Smooth muscle cell (in vitro differentiated cells): ENCODE measurements around the gene TAF11L14. TPM values are rescaled to one million over a fixed set of nuclear protein-coding genes. Genes with fewer than 3 reads are reported as not detected.
"Not testable (repeated sequence)": the region's sequence is repeated elsewhere in the genome, so short reads cannot be mapped to it uniquely, and the experiment has no call there.

Experiments
- DNase-seq: peaks from one replicate; lab custom pipeline; 2025; ENCODE audit not compliant: unreplicated experiment; lab: John Stamatoyannopoulos, UW
- H2AFZ ChIP-seq: fragments of 200-600 bp; sonication (generic); 2 replicates; pipeline ENCODE4 v1.6.0; 2016; ENCODE audit warnings: antibody characterized with exemption, low read depth, mild to moderate bottlenecking
- H3F3A ChIP-seq: fragments of 200-600 bp; sonication (generic); 2 replicates; pipeline ENCODE4 v1.6.0; 2017; ENCODE audit warnings: antibody characterized with exemption, low read depth
- H3K27ac ChIP-seq: fragments of 200-600 bp; sonication (generic); 2 replicates; pipeline ENCODE4 v1.5.1; 2016; ENCODE audit warnings: low read depth, mild to moderate bottlenecking
- H3K27me3 ChIP-seq: fragments of 200-600 bp; sonication (generic); 2 replicates; pipeline ENCODE4 v1.6.1; 2016; ENCODE audit warnings: low read depth, mild to moderate bottlenecking
- H3K36me3 ChIP-seq: fragments of 200-600 bp; sonication (generic); 2 replicates; pipeline ENCODE4 v1.5.1; 2016; ENCODE audit warnings: low read depth
- H3K4me1 ChIP-seq: fragments of 200-600 bp; sonication (generic); 2 replicates; pipeline ENCODE4 v1.5.1; 2016; ENCODE audit warnings: low read depth
- H3K4me2 ChIP-seq: fragments of 200-600 bp; sonication (generic); 2 replicates; pipeline ENCODE4 v1.6.0; 2016; ENCODE audit warnings: mild to moderate bottlenecking
- H3K4me3 ChIP-seq: fragments of 200-600 bp; sonication (generic); 2 replicates; pipeline ENCODE4 v1.5.1; 2016; ENCODE audit warnings: mild to moderate bottlenecking
- H3K79me2 ChIP-seq: fragments of 200-600 bp; sonication (generic); 2 replicates; pipeline ENCODE4 v1.6.0; 2016; ENCODE audit warnings: low read depth, mild to moderate bottlenecking
- H3K9ac ChIP-seq: fragments of 200-600 bp; sonication (generic); 2 replicates; pipeline ENCODE4 v1.6.0; 2016; ENCODE audit warnings: low read depth
- H3K9me3 ChIP-seq: fragments of 200-600 bp; sonication (generic); replicated peaks from 2 replicates; pipeline ENCODE4 v1.5.1; 2016; ENCODE audit warnings: low read depth
- H4K20me1 ChIP-seq: fragments of 200-600 bp; sonication (generic); 2 replicates; pipeline ENCODE4 v1.6.0; 2016; ENCODE audit warnings: low read depth
- WGBS: methylation state at CpG from one replicate; pipeline ENCODE4 v1.1.7; 2016; ENCODE audit warnings: low lambda C conversion rate; 5-methylcytosine and 5-hydroxymethylcytosine counted together
- polyA plus RNA-seq: library from polyadenylated mRNA; unstranded; fragments of >200 nt; fragmentation: Nextera tagmentation; extraction: Ambion mirVana; gene quantifications from 2 replicates; pipeline ENCODE4 v1.2.1, GENCODE V29; 2016
- total RNA-seq: library from RNA; depleted of rRNA; stranded (reverse); fragments of >200 nt; gene quantifications from 2 replicates; pipeline ENCODE4 v1.2.3, GENCODE V29; 2014
- TF ChIP-seq, protein P1 (sequence below): fragments of 200-600 bp; sonication (generic); IDR thresholded peaks from 2 replicates; pipeline ENCODE4 v1.5.1; 2017; ENCODE audit warnings: borderline replicate concordance, mild to moderate bottlenecking, antibody characterized with exemption; ENCODE audit not compliant: insufficient read depth, poor library complexity, severe bottlenecking

TAF11L14 gene
- total and polyA plus RNA-seq, 2 experiments from 2014 or later, result not detected

DNA sequence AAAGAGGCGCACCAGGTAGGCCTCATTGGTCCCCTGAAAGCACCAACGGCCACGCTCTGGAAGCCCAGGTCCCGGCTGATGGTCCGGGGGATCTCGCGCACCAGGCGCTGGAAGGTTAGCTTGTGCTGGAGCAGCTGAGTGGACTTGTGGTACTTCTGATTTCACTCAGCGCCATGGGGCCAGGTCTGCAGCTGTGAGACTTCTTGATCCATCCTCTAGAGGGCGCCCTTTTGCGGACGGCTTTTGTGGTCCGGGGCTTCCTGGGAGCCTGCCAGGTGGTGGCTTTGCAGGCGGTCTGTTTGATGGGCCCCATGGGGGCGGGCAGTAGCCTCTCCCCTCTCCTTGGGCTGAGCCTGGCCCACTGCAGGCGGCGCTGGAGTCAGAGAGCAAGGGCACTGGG, 13.6 kb upstream of the TAF11L14 start:
- Histone ChIP-seq H2AFZ (no peak overlapping the region), H3K9ac (no peak overlapping the region), H3K9me3 (no peaks in the 10 kb centered on the region), H3K27me3 (no peaks in the 10 kb centered on the region), H3K79me2 (no peaks in the 10 kb centered on the region), H3K27ac (no peak overlapping the region), H3K36me3 (no peaks in the 10 kb centered on the region), H3K4me2 (no peak overlapping the region), H3K4me3 (no peak overlapping the region), H3K4me1 (no peaks in the 10 kb centered on the region), H3F3A (no peaks in the 10 kb centered on the region), H4K20me1 (no peaks in the 10 kb centered on the region)
- DNase-seq, result no peak
- WGBS, result 70% methylated on average over 17 of the region's 17 CpGs
- TF ChIP-seq, protein P1, sequence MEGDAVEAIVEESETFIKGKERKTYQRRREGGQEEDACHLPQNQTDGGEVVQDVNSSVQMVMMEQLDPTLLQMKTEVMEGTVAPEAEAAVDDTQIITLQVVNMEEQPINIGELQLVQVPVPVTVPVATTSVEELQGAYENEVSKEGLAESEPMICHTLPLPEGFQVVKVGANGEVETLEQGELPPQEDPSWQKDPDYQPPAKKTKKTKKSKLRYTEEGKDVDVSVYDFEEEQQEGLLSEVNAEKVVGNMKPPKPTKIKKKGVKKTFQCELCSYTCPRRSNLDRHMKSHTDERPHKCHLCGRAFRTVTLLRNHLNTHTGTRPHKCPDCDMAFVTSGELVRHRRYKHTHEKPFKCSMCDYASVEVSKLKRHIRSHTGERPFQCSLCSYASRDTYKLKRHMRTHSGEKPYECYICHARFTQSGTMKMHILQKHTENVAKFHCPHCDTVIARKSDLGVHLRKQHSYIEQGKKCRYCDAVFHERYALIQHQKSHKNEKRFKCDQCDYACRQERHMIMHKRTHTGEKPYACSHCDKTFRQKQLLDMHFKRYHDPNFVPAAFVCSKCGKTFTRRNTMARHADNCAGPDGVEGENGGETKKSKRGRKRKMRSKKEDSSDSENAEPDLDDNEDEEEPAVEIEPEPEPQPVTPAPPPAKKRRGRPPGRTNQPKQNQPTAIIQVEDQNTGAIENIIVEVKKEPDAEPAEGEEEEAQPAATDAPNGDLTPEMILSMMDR, result peak; percentile 29

- Histone ChIP-seq H3K4me3 (no peak overlapping the region), H3K9me3 (no peaks in the 10 kb centered on the region), H3K79me2 (no peaks in the 10 kb centered on the region), H3F3A (no peaks in the 10 kb centered on the region), H3K9ac (no peak overlapping the region), H4K20me1 (no peaks in the 10 kb centered on the region), H3K27me3 (no peaks in the 10 kb centered on the region), H3K27ac (no peak overlapping the region), H3K36me3 (no peaks in the 10 kb centered on the region), H3K4me1 (no peaks in the 10 kb centered on the region), H3K4me2 (no peak overlapping the region), H2AFZ (no peak overlapping the region)
- WGBS, result 86% methylated on average over 11 of the region's 11 CpGs
- TF ChIP-seq, protein P1, result no peak
- DNase-seq, result no peak
Observed at GRCh38 chr5:17625686-17626085, 8.6 kb upstream of the TAF11L14 start.

DNA sequence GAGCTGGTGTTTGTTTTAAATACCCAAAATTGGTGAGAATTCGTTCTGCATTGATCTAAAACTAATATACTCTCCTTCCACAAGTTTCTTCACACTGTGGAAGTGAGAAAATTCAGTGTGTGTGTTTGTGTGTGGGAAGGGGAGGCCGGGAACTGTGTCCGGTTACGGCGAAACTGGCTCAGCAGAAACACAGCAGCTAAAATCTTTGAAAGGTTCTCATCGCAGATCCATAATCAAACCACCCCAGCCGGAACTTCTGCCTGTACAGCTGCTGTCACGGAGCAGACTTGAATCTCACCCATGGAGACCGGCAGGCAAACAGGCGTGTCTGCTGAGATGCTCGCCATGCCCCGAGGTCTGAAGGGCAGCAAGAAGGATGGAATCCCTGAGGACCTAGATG, 2.5 kb upstream of the TAF11L14 start, which contains the start of gene TAF11L13:
TAF11L13 (plus strand) TSS at position 301 of the 400 bp plus-strand sequence.
- not testable (repeated sequence) for H3K36me3 ChIP-seq, H3K27ac ChIP-seq, H3K4me1 ChIP-seq, H3K4me3 ChIP-seq, H2AFZ ChIP-seq, H3F3A ChIP-seq, H3K79me2 ChIP-seq, H3K27me3 ChIP-seq, H3K4me2 ChIP-seq, H3K9ac ChIP-seq, DNase-seq, H4K20me1 ChIP-seq, H3K9me3 ChIP-seq
- 93% methylated on average over 9 of the region's 12 CpGs for WGBS

- not testable (repeated sequence) for H3F3A ChIP-seq, H3K79me2 ChIP-seq, H3K4me1 ChIP-seq, H3K36me3 ChIP-seq, H3K9ac ChIP-seq, H4K20me1 ChIP-seq, DNase-seq, H3K27me3 ChIP-seq, H3K27ac ChIP-seq, H3K4me2 ChIP-seq, H3K4me3 ChIP-seq, H2AFZ ChIP-seq, H3K9me3 ChIP-seq
- 95% methylated on average over 10 of the region's 10 CpGs for WGBS
Observed at GRCh38 chr5:17649232-17649631, 15.0 kb downstream of the TAF11L14 start.

GRCh38 chr5:17655201-17655759, 21.0 kb downstream of the TAF11L14 start:
- not testable (repeated sequence) for H2AFZ ChIP-seq, H3K9me3 ChIP-seq, H3F3A ChIP-seq, DNase-seq, H3K79me2 ChIP-seq, H3K4me3 ChIP-seq, H3K9ac ChIP-seq, H3K36me3 ChIP-seq, H3K27ac ChIP-seq, H3K4me1 ChIP-seq, H4K20me1 ChIP-seq, H3K4me2 ChIP-seq, H3K27me3 ChIP-seq
- 96% methylated on average over 30 of the region's 32 CpGs for WGBS
